Activated naive CD4-positive, alpha-beta T cell treated with anti-CD3 and anti-CD28 coated beads for 36 hours (primary cell): ENCODE measurements around the gene OAT. TPM values are rescaled to one million over a fixed set of nuclear protein-coding genes. Genes with fewer than 3 reads are reported as not detected.

Experiments
- CTCF ChIA-PET: fragments of 350-600 bp; sonication (Branson Sonifier 250); formaldehyde crosslinking; loops from one replicate; lab custom pipeline; 2021; ENCODE audit warnings: antibody characterized with exemption; lab: Charles Lee
- DNase-seq: peaks from one replicate; pipeline ENCODE4 v3.0.0-alpha.2; 2020
- H3K27ac Mint-ChIP-seq: one replicate; pipeline ENCODE4 v1.8.0; 2021; ENCODE audit warnings: mild to moderate bottlenecking, mixed read lengths
- H3K27me3 Mint-ChIP-seq: one replicate; pipeline ENCODE4 v1.8.0; 2021; ENCODE audit warnings: low read depth, mixed read lengths
- H3K36me3 Mint-ChIP-seq: one replicate; pipeline ENCODE4 v1.8.0; 2021; ENCODE audit warnings: low read depth, mixed read lengths
- H3K4me1 Mint-ChIP-seq: one replicate; pipeline ENCODE4 v1.8.0; 2021; ENCODE audit warnings: low read depth, mixed read lengths
- H3K4me3 Mint-ChIP-seq: one replicate; pipeline ENCODE4 v1.8.0; 2021; ENCODE audit warnings: mild to moderate bottlenecking, moderate library complexity, mixed read lengths
- H3K9me3 Mint-ChIP-seq: one replicate; pipeline ENCODE4 v1.8.0; 2021; ENCODE audit warnings: mixed read lengths
- intact Hi-C: fragments of 100-400 bp; cut with micrococcal nuclease; formaldehyde crosslinking; loops from one replicate; pipeline ENCODE4 v1.15.1; 2023
- total RNA-seq, 2 experiments: library from RNA; stranded (reverse); gene quantifications; one replicate each; pipeline ENCODE4 v1.2.3, GENCODE V29; 2021

Gene OAT
- 10 to 100 TPM; 37.4 to 41.6 TPM for total RNA-seq

GRCh38 chr10:124418726-124419501 is at the start of gene OAT:
Gene OAT, minus strand, starts transcription at chr10:124418923. Its CDS starts 6,752 bp downstream, at chr10:124412171.
- CTCF ChIA-PET = interaction anchor here (0.5 to 2.4 kb wide), 3 partner anchors 10 to 1274 kb away, joined by 3 to 9 read pairs (median 3); no protein-coding TSS in a partner anchor
- Mint-ChIP-seq H3K27ac (no peak within 1 kb of the TSS), H3K4me1 (peaks cover 25% of the 10 kb centered on the region), H3K4me3 (peak within 1 kb of the TSS; percentile 76), H3K36me3 (no peaks in the 10 kb centered on the region), H3K9me3 (no peaks in the 10 kb centered on the region), H3K27me3 (no peaks in the 10 kb centered on the region)
- intact Hi-C loops = loop anchor here (1.0 to 5.0 kb wide), 7 partner anchors 30 to 1412 kb away; partner anchors contain the start of genes ABRAXAS2, ACADSB, BUB3 and EDRF1
- DNase-seq = peak; percentile 98

DNA sequence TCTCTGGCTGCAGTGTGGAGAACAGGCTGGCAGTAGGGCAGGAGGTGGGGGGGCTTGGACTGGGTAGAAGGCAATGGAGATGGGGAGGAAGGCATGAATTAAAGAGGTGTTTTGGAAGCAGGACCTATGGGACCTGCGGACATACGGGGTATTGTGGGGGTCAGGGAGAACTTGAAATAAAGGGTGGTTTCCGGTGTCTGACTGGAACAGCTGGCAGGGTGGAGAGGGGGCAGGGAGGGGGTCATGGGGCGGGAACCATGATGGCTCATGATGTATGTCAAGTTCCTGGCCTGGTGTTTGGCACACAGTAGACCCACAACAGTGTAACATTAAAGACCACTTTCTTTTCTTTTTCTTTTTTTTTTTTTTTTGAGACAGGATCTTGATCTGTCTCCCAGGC is 48.4 kb upstream of the OAT start:
- Mint-ChIP-seq H3K9me3 (no peaks in the 10 kb centered on the region), H3K4me1 (peaks cover 30% of the 10 kb centered on the region), H3K27ac (no peak overlapping the region), H3K36me3 (peaks cover 1% of the 10 kb centered on the region), H3K27me3 (no peaks in the 10 kb centered on the region), H3K4me3 (no peak overlapping the region)
- CTCF ChIA-PET = no interaction called here
- DNase-seq = no peak
- intact Hi-C loops = loop anchor here (10.0 kb wide), 1 partner anchor 1358 kb away; the partner anchor contains the start of genes BCCIP and UROS

DNA sequence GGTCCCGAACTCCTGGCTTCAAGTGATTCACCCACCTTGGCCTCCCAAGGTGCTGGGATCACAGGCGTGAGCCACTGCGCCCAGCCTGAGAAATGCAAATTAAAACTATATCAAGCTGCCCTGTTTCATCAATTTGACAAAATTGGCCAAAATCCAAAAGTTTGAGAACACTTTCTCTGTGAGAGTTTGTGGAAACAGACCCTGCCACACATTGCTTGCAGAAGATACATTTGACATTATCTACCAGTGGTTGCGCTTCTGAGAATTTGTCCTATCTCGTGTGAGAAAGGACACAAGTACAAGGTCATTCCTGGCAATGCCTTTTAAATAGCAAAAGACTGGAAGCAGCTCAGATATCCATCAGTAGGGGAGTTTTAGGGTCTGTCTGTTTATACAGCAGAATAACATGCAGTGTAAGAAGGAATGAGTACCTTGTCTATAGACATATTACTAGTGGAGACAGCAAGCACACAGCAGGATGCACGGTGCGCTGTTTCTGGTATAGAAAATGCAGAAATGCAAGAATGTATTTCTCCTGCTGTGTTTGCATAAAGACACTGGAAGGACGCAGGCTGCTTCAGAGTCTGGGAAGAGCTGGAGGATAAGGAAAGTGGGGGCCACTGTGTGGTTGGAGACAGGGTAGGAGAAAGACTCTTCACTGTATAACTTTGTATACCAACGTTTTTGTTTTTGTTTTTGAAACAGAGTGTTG is 47.2 kb upstream of the OAT start:
- H3K4me3 Mint-ChIP-seq = peak overlapping the region; percentile 38
- CTCF ChIA-PET = no interaction called here
- peaks cover 1% of the 10 kb centered on the region for H3K36me3 Mint-ChIP-seq
- peak overlapping the region; percentile 78 for H3K27ac Mint-ChIP-seq
- no peaks in the 10 kb centered on the region for H3K9me3 Mint-ChIP-seq
- H3K27me3 Mint-ChIP-seq = no peaks in the 10 kb centered on the region
- peaks cover 32% of the 10 kb centered on the region for H3K4me1 Mint-ChIP-seq
- no peak for DNase-seq
- intact Hi-C loops = loop anchor here (10.0 kb wide), 1 partner anchor 1359 kb away; the partner anchor contains the start of genes BCCIP and UROS

DNA sequence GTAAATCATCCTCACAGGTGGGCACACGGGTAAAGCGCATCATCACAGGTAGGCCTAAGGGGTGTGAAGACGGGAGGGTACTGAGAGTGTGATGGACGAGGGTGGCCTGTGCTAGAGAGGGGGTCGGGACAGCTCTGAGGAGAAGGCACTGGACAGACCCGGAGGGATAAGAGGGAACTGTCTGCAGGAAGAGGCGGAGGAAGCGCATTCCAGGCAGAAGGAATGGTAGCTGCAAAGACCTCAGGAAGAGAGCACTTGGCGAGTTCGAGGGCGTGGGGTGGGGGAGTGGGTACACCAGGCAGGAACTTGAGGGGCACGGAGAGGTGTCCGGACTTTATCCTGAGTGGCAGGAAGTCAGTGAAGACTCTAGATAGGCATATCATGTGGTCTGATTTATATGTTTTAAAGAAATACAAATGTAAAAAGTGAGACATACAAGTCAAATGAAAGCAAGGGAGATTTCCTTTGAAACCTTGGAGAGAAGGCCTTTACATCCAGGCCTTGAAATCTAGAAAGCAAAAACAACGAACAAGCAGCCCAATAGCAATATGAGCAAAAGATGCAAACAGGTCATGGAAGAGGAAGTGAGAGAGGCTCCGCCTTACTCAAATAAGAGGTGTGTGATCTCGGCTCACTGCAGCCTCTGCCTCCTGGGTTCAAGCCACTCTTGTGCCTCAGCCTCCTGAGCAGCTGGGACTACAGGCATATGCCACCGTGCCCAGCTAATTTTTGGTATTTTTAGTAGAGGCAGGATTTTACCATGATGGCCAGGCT is 46.5 kb upstream of the OAT start:
- CTCF ChIA-PET = no interaction called here
- Mint-ChIP-seq H3K4me1 (peaks cover 32% of the 10 kb centered on the region), H3K4me3 (peak overlapping the region; percentile 38), H3K36me3 (peaks cover 1% of the 10 kb centered on the region), H3K27me3 (no peaks in the 10 kb centered on the region), H3K27ac (peak overlapping the region; percentile 78), H3K9me3 (no peaks in the 10 kb centered on the region)
- intact Hi-C loops = loop anchor here (10.0 kb wide), 1 partner anchor 1360 kb away; the partner anchor contains the start of genes BCCIP and UROS
- peak; percentile 46 for DNase-seq

GRCh38 chr10:124464028-124464965 is 45.6 kb upstream of the OAT start:
- CTCF ChIA-PET = no interaction called here
- peak overlapping the region; percentile 78 for H3K27ac Mint-ChIP-seq
- H3K36me3 Mint-ChIP-seq = peaks cover 1% of the 10 kb centered on the region
- intact Hi-C loops = loop anchor here (5.0 to 10.0 kb wide), 6 partner anchors 232 to 1361 kb away; partner anchors contain the start of genes ABRAXAS2, BCCIP, BUB3 and EDRF1
- H3K9me3 Mint-ChIP-seq = no peaks in the 10 kb centered on the region
- no peak overlapping the region for H3K4me3 Mint-ChIP-seq
- H3K4me1 Mint-ChIP-seq = peaks cover 30% of the 10 kb centered on the region
- H3K27me3 Mint-ChIP-seq = no peaks in the 10 kb centered on the region
- DNase-seq = peak; percentile 26

GRCh38 chr10:124462348-124462695 is 43.6 kb upstream of the OAT start:
- DNase-seq = no peak
- H3K27me3 Mint-ChIP-seq = peaks cover 2% of the 10 kb centered on the region
- peaks cover 1% of the 10 kb centered on the region for H3K36me3 Mint-ChIP-seq
- intact Hi-C loops = loop anchor here (5.0 to 10.0 kb wide), 6 partner anchors 230 to 1362 kb away; partner anchors contain the start of genes ABRAXAS2, BCCIP, BUB3 and EDRF1
- H3K4me3 Mint-ChIP-seq = peak overlapping the region; percentile 77
- CTCF ChIA-PET = no interaction called here
- H3K27ac Mint-ChIP-seq = peak overlapping the region; percentile 36
- peaks cover 27% of the 10 kb centered on the region for H3K4me1 Mint-ChIP-seq
- H3K9me3 Mint-ChIP-seq = no peaks in the 10 kb centered on the region

DNA sequence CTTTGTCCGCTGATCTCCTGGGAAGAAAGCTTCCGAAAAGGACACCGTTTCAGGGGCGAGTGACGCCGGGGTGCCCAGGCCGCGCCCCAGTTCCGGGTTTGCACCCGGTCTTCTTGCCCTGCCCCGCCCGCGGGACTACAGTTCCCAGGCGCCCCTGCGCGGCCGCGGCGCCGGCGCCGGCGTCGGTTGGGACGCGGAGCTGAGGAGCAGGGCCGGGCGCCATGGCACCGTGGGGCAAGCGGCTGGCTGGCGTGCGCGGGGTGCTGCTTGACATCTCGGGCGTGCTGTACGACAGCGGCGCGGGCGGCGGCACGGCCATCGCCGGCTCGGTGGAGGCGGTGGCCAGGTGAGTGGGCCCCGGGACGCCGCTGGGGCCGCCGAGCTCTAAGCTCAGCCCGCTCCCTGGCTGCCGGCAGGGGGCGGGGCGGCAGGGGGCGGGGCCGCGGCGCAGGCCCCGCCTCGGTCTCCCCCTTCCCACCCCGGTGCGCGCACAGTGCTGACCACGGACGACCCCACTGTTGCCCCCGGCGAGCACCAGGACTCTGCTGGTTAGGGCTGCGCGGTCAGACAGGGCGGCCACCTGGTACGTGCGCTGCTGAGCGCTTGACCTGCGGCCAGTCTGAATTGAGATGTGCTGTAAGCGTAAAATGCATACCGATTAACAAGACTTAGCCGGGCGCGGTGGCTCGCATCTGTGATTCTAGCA is 43.1 kb upstream of the OAT start, which contains the start of gene LHPP:
Gene LHPP, plus strand, starts transcription at position 182 of the 706 bp plus-strand sequence. Its CDS starts 40 bp downstream, at position 222.
- CTCF ChIA-PET = interaction anchor here (1.0 to 1.8 kb wide), 2 partner anchors 10 to 58 kb away, joined by 4 to 6 read pairs; no protein-coding TSS in a partner anchor
- Mint-ChIP-seq H3K27ac (peak within 1 kb of the TSS; percentile 88), H3K36me3 (peaks cover 1% of the 10 kb centered on the region), H3K27me3 (peaks cover 2% of the 10 kb centered on the region), H3K4me3 (peak within 1 kb of the TSS; percentile 77), H3K4me1 (peaks cover 27% of the 10 kb centered on the region), H3K9me3 (no peaks in the 10 kb centered on the region)
- DNase-seq = peak; percentile 90
- intact Hi-C loops = loop anchor here (1.0 to 10.0 kb wide), 9 partner anchors 8 to 1363 kb away; partner anchors contain the start of genes ABRAXAS2, BCCIP, BUB3 and EDRF1

DNA sequence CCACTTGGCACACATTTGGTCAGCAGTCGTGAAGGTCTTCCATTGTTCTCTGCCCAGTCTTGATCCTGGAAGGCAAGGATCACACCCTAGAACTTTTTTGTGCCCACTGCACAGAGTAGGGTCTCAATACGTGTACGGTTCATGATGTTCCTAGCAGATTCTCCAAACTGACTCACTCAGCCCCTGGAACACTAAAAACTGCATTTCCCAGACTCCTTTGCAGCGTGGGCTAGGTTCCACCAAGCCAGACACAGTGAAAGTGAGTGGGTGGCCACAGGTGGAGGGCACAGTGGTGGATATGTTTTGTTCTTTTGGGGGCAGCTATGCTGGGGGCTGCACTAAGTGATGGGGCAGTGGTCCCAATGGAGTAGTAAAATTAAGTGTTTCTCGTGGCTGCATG is 41.4 kb upstream of the OAT start:
- Mint-ChIP-seq H3K4me1 (peaks cover 16% of the 10 kb centered on the region), H3K36me3 (peaks cover 1% of the 10 kb centered on the region), H3K9me3 (no peaks in the 10 kb centered on the region), H3K4me3 (no peak overlapping the region), H3K27ac (no peak overlapping the region), H3K27me3 (peaks cover 11% of the 10 kb centered on the region)
- DNase-seq = no peak
- CTCF ChIA-PET = interaction anchor here (1.8 kb wide), 1 partner anchor 57 kb away, joined by 6 read pairs; no protein-coding TSS in a partner anchor
- intact Hi-C loops = loop anchor here (5.0 to 10.0 kb wide), 6 partner anchors 228 to 1365 kb away; partner anchors contain the start of genes ABRAXAS2, BCCIP, BUB3 and EDRF1

DNA sequence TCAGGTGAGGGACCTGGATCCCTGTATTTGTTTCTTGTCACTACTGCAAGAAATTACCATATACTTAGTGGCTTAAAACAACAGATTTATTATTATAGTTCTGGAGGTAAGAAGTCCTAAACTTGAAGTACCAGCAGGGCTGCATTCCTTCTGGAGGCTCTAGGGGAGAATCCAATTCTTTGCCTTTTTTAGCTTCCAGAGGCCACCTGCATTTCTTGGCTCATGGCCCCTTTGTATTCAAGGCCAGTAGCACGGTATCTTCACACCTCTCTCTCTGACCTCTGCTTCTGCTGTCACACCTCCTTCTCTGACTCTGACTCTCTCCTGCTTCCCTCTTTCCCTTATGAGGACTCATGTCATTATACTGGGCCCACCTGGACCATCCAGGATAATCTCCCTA is 40.7 kb upstream of the OAT start:
- CTCF ChIA-PET = no interaction called here
- intact Hi-C loops = no loop called here
- H3K4me3 Mint-ChIP-seq = no peak overlapping the region
- no peak for DNase-seq
- H3K36me3 Mint-ChIP-seq = peaks cover 1% of the 10 kb centered on the region
- H3K4me1 Mint-ChIP-seq = peaks cover 8% of the 10 kb centered on the region
- no peaks in the 10 kb centered on the region for H3K9me3 Mint-ChIP-seq
- no peak overlapping the region for H3K27ac Mint-ChIP-seq
- peaks cover 18% of the 10 kb centered on the region for H3K27me3 Mint-ChIP-seq

- H3K36me3 Mint-ChIP-seq = peaks cover 1% of the 10 kb centered on the region
- H3K27me3 Mint-ChIP-seq = peaks cover 22% of the 10 kb centered on the region
- H3K27ac Mint-ChIP-seq = no peak overlapping the region
- H3K4me3 Mint-ChIP-seq = no peak overlapping the region
- peaks cover 4% of the 10 kb centered on the region for H3K4me1 Mint-ChIP-seq
- DNase-seq = no peak
- CTCF ChIA-PET = no interaction called here
- intact Hi-C loops = no loop called here
- no peaks in the 10 kb centered on the region for H3K9me3 Mint-ChIP-seq
These were observed 40.2 kb upstream of the OAT start for GRCh38 chr10:124458889-124459288.
